PC-3 (cell line): Measurements from ENCODE around the gene CYTH3. TPM values are rescaled to one million over a fixed set of nuclear protein-coding genes. Genes with fewer than 3 reads are reported as not detected.
"Not testable (repeated sequence)": the region's sequence is repeated elsewhere in the genome, so short reads cannot be mapped to it uniquely, and the experiment has no call there.

ENCODE experiments used
- ATAC-seq: fragments of 200-7000 bp; cut with Tn5 transposase; 2 replicates; pipeline ENCODE4 v1.9.1; 2020; ENCODE audit warnings: mild to moderate bottlenecking, moderate library complexity
- BruUV-seq: library from RNA; stranded (reverse); fragments of 400-500 nt; replicated peaks from 2 replicates; lab custom pipeline; 2021; lab: Mats Ljungman, UMichigan
- CTCF ChIA-PET: fragments of 300-600 bp; sonication (Branson Sonifier 250); formaldehyde crosslinking; loops from one replicate; lab custom pipeline; 2022; ENCODE audit warnings: antibody characterized with exemption; lab: Charles Lee
- POLR2A ChIA-PET: fragments of 300-600 bp; sonication (Branson Sonifier 250); formaldehyde crosslinking; loops from one replicate; lab custom pipeline; 2022; ENCODE audit warnings: antibody characterized with exemption; ENCODE audit not compliant: unreplicated experiment; lab: Charles Lee
- DNase-seq: peaks from one replicate; pipeline ENCODE4 v3.0.0-alpha.2; 2015
- H2AFZ ChIP-seq: fragments of 300-600 bp; sonication (generic); 2 replicates; pipeline ENCODE4 v1.6.0; 2016; ENCODE audit warnings: antibody characterized with exemption, low read length
- H3F3A ChIP-seq: fragments of 300-600 bp; sonication (generic); one replicate; pipeline ENCODE4 v1.6.0; 2017; ENCODE audit warnings: antibody characterized with exemption, low read length, control low read depth, mild to moderate bottlenecking; ENCODE audit not compliant: unreplicated experiment
- H3K27ac ChIP-seq: fragments of 300-600 bp; sonication (generic); 2 replicates; pipeline ENCODE4 v1.5.1; 2016; ENCODE audit warnings: mild to moderate bottlenecking, low read length
- H3K27me3 ChIP-seq: fragments of 300-600 bp; sonication (generic); 2 replicates; pipeline ENCODE4 v1.6.1; 2016; ENCODE audit warnings: low read length, mixed read lengths
- H3K36me3 ChIP-seq: fragments of 300-600 bp; sonication (generic); 2 replicates; pipeline ENCODE4 v1.6.1; 2016; ENCODE audit warnings: low read depth, mixed run types, low read length, mixed read lengths
- H3K4me1 ChIP-seq: fragments of 300-600 bp; sonication (generic); 2 replicates; pipeline ENCODE4 v1.5.1; 2016; ENCODE audit warnings: low read length; ENCODE audit not compliant: insufficient read depth
- H3K4me2 ChIP-seq: fragments of 300-600 bp; sonication (generic); 2 replicates; pipeline ENCODE4 v1.6.0; 2016; ENCODE audit warnings: low read length
- H3K4me3 ChIP-seq: fragments of 300-600 bp; sonication (generic); 2 replicates; pipeline ENCODE4 v1.5.1; 2016; ENCODE audit warnings: mild to moderate bottlenecking, low read length, mixed read lengths
- H3K79me2 ChIP-seq: fragments of 300-600 bp; sonication (generic); 2 replicates; pipeline ENCODE4 v1.6.1; 2017; ENCODE audit warnings: low read length, mixed read lengths
- H3K9ac ChIP-seq: fragments of 300-600 bp; sonication (generic); 2 replicates; pipeline ENCODE4 v1.6.0; 2016; ENCODE audit warnings: mild to moderate bottlenecking, low read length
- H3K9me2 ChIP-seq: fragments of 300-600 bp; sonication (generic); replicated peaks from 2 replicates; pipeline ENCODE4 v1.6.1; 2016; ENCODE audit warnings: mixed run types, low read length, mixed read lengths
- H3K9me3 ChIP-seq: fragments of 300-600 bp; sonication (generic); 2 replicates; pipeline ENCODE4 v1.6.1; 2016; ENCODE audit warnings: low read length, mixed read lengths
- H4K20me1 ChIP-seq: fragments of 300-600 bp; sonication (generic); 2 replicates; pipeline ENCODE4 v1.6.1; 2016; ENCODE audit warnings: low read length, mixed read lengths
- CTCF ChIP-seq: fragments of 300-600 bp; sonication (generic); conservative IDR thresholded peaks from 2 replicates; pipeline ENCODE4 v1.5.1; 2017; ENCODE audit warnings: antibody characterized with exemption, low read depth, mild to moderate bottlenecking, low read length
- EZH2 ChIP-seq: fragments of 300-600 bp; sonication (generic); IDR thresholded peaks from one replicate; pipeline ENCODE4 v1.6.1; 2017; ENCODE audit warnings: antibody characterized with exemption, mild to moderate bottlenecking, low read length; ENCODE audit not compliant: unreplicated experiment
- EZH2phosphoT487 ChIP-seq: fragments of 300-600 bp; sonication (generic); IDR thresholded peaks from 2 replicates; pipeline ENCODE4 v1.6.1; 2018; ENCODE audit warnings: mild to moderate bottlenecking, antibody characterized with exemption, low read length, borderline replicate concordance
- intact Hi-C: fragments of 100-400 bp; cut with micrococcal nuclease; formaldehyde crosslinking; loops from 2 replicates; pipeline ENCODE4 v1.9.0; 2023
- total RNA-seq: library from RNA; depleted of rRNA; stranded (reverse); fragments of >200 nt; gene quantifications from 2 replicates; pipeline ENCODE4 v1.2.3, GENCODE V29; 2014

CYTH3 gene
- total RNA-seq, 1 experiment from 2014 or later = 23.1 TPM

DNA sequence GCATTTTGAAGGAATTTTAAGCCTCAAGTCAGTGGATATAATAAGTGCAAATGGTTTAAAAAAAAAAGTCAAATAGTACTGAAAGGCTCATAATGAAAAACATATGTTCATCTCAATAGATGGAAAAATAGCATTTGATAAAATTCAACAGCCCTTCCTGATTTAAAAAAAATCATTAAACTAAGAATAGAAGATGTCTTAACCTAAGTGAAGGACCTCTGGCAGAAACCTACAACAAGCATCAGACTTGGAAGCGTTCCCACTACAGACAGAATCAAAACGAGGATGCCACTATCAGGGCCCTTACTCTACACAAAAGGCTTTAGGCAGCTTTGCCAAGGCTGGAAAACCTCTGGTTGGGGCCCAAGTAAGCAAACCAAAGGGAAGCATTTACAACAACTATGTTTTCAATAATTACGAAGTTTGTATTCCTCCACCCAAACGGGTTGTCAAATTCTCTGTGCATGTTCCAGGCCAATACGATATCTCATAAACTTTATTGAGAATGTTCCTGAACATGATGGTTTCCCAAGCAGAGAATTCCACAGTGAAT lies 45.1 kb downstream of the CYTH3 start:
- Histone ChIP-seq H3K27ac (no peak overlapping the region), H3K9me3 (no peaks in the 10 kb centered on the region), H3K4me3 (no peak overlapping the region), H3F3A (no peaks in the 10 kb centered on the region), H3K9ac (no peak overlapping the region), H3K79me2 (peaks cover 68% of the 10 kb centered on the region), H3K27me3 (no peaks in the 10 kb centered on the region), H3K4me2 (no peak overlapping the region), H3K4me1 (no peaks in the 10 kb centered on the region), H2AFZ (no peak overlapping the region), H3K36me3 (no peaks in the 10 kb centered on the region), H4K20me1 (peaks cover 7% of the 10 kb centered on the region; the same call in 1 of the 2 replicates), H3K9me2 (no peaks in the 10 kb centered on the region)
- TF ChIP-seq EZH2phosphoT487 (no peak), EZH2 (no peak)
- BruUV-seq = no TSS peak
- intact Hi-C loops = no loop called here
- POLR2A ChIA-PET = no interaction called here
- DNase-seq (no peak), ATAC-seq (no peak)
- CTCF ChIA-PET = no interaction called here

DNA sequence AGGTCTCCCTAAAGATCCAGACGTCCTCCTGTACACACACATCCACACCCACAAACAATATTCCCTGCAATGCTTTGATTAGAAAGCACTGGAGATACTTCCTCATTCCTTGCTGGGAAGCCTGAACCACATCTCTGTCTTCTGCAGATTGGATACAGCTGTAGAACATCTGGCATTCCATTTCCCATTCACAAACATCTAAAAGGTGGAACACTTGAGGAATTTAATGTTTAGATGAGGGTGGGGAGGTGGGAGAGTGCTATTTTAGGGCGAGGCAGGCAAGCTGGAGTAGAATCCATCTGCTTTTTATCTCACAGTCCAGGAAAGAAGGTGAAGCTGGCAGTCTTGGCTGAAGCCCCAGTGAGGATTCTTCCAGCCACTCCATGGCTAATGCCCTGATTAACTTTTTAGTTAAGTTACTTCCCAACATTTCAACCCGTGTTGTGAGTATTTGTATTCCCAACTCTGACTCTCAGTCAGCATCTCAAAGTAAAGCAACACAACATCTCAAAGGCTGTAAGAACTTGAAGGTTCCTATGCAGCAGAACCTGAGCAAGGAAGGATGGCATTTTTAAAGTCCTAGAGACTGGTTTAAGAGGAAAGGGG lies 46.1 kb downstream of the CYTH3 start:
- no peaks in the 10 kb centered on the region for H3K27me3 ChIP-seq
- no peaks in the 10 kb centered on the region for H3K9me2 ChIP-seq
- H3K4me1 ChIP-seq = no peaks in the 10 kb centered on the region
- CTCF ChIA-PET = interaction anchor here (0.6 kb wide), 2 partner anchors 23 to 98 kb away, joined by 3 to 4 read pairs; no protein-coding TSS in a partner anchor
- BruUV-seq = no TSS peak
- no peaks in the 10 kb centered on the region for H3K36me3 ChIP-seq
- H2AFZ ChIP-seq = no peak overlapping the region
- intact Hi-C loops = no loop called here
- TF ChIP-seq CTCF = no peak
- TF ChIP-seq EZH2 = no peak
- TF ChIP-seq EZH2phosphoT487 = no peak
- H3K27ac ChIP-seq = no peak overlapping the region
- H3K79me2 ChIP-seq = peaks cover 69% of the 10 kb centered on the region
- H3K9ac ChIP-seq = no peak overlapping the region
- POLR2A ChIA-PET = no interaction called here
- DNase-seq (no peak), ATAC-seq (no peak)
- no peaks in the 10 kb centered on the region for H3K9me3 ChIP-seq
- H3K4me2 ChIP-seq = no peak overlapping the region
- H3K4me3 ChIP-seq = no peak overlapping the region
- H3F3A ChIP-seq = no peaks in the 10 kb centered on the region
- peaks cover 7% of the 10 kb centered on the region; the same call in 1 of the 2 replicates for H4K20me1 ChIP-seq

GRCh38 chr7:6223411-6223810 lies 49.0 kb downstream of the CYTH3 start:
- H3K27ac ChIP-seq, ATAC-seq, H3K9me3 ChIP-seq, BruUV-seq, H3F3A ChIP-seq, H4K20me1 ChIP-seq, H3K4me3 ChIP-seq, H3K9me2 ChIP-seq, DNase-seq, H3K9ac ChIP-seq, intact Hi-C loops, CTCF ChIA-PET, H2AFZ ChIP-seq, H3K4me2 ChIP-seq, H3K27me3 ChIP-seq, H3K36me3 ChIP-seq, H3K4me1 ChIP-seq, POLR2A ChIA-PET: not testable (repeated sequence)
- H3K79me2 ChIP-seq = peaks cover 64% of the 10 kb centered on the region

DNA sequence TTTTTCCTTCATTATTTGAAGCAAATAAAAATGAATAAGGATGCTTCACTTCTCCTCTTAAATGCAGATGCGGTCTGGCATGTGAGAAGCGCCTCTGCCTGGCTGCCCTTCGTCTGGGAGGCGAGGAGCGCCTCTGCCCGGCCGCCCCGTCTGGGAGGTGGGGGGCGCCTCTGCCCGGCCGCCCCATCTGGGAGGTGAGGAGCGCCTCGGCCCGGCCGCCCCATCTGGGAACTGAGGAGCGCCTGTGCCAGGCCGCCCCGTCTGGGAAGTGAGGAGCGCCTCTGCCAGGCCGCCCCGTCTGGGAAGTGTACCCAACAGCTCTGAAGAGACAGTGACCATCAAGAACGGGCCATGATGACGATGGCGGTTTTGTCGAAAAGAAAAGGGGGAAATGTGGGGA lies 49.4 kb downstream of the CYTH3 start:
- H3K4me2 ChIP-seq, ATAC-seq, H3K9ac ChIP-seq, H2AFZ ChIP-seq, POLR2A ChIA-PET, H3K36me3 ChIP-seq, H3K4me3 ChIP-seq, H3K4me1 ChIP-seq, H3F3A ChIP-seq, H3K27me3 ChIP-seq, H3K9me2 ChIP-seq, H4K20me1 ChIP-seq, DNase-seq, CTCF ChIA-PET, H3K27ac ChIP-seq, H3K9me3 ChIP-seq, intact Hi-C loops, BruUV-seq: not testable (repeated sequence)
- H3K79me2 ChIP-seq = peaks cover 62% of the 10 kb centered on the region
